Ammon's horn (tissue), 1 donor: ENCODE data around the gene ANAPC7.
"Not testable (repeated sequence)": the region's sequence is repeated elsewhere in the genome, so short reads cannot be mapped to it uniquely, and the experiment has no call there.

ENCODE experiments used
- DNase-seq: peaks from one replicate; pipeline ENCODE4 v3.0.0-alpha.2; 2016; ENCODE audit warnings: low spot score

Gene ANAPC7

DNA sequence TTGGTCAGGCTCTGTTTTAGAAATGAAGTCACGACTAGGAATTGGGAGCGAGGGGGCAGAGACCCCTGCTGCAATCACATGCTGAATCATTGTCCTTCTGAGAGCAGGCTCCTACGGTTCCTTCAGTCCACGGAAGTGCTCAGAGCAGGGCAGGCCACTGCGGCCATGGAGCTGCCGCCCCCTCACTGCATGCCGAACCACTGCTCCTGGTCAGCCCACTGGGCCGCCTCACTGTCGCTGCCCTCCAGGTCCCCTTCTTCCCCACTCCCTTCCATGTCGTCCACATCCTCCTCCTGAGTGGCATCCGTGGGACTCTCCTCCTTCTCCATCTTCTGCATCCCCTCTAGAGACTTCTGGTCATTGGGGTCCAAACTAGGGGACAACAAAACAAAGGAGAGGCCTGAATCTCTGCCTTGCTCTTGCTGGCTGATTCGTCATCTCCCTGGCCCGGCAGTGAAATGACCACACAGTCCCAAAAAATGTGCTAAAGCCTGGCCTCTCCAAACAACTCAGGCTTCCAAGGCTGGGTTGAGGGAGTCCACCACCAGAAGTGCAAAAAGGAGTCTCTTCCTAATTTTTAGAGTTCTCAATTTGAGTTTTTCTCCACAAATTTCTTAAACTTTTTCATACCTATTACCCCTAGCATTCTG, 29.4 kb downstream of the ANAPC7 start:
- DNase-seq, result no peak

DNA sequence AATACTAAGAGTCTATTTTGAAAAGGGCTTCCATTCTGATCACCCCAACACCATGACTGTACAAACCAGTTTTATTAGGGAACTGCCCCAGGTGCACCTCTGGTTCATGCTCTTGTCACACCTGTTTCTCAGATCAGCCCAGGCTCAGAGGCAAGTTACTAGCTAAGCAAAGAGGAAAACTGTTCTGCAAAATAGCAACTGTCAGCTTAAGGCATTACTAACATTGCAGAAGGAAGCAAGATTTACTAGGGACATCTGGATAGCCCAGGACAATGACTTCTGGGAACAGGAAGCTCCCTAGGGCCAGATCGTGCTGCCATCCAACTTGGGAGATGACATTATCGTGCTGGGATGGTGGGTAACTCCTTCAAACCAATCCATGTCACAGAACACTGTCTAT, 30.1 kb downstream of the ANAPC7 start:
- DNase-seq, result no peak

DNA sequence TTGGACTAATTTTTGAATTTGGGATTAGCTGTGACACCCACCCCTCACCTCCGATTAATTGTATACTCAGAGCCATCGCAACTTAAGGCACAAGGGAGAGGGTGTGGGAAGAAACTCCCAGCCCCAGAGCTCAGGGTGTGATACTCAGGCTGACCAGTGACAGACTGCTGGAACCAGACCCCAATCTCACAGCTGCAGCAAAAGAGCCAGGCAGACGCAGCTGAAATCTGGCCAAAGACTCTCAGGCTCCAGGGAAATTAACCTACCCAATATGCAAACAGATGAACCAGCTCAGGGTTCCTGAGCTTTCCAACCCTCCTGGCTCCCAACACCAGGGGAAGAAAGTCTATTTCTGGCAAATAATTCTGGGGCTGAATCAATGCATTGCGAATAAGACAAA, 30.5 kb downstream of the ANAPC7 start:
- no peak for DNase-seq

- DNase-seq, result no peak
Observed at GRCh38 chr12:110372056-110372425, 31.5 kb downstream of the ANAPC7 start.

DNA sequence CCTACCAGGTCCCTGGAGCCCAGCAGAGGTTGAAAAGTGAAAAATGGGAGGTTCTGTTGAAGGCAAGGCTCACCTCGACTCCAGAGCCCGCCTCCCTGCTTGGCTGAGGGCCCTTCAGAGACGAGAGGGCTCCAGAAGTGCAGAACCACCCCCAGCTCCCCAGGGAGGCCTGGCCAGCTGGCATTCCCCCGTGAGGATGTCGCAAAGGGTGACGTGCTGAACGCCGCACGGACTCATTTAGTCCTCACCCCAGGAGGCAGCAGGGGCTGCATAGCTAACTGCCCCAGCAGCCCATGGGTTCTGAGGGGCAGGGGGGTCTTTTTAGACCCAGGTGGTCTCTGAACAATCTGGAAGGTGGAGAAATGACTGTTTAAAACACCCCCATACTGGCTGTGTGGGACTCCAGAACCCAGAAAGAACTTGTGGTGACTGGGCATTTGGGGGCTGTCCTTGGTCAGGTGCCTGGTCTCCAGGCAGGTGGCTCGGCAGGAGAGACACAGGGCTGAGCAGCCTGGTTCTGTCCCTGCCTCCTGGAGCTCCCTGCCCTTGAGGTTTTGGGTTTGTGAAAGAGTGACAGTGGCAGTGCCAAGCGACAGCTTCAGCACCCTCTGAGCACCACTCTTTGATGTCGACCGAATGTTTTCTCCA, 32.0 kb downstream of the ANAPC7 start:
- DNase-seq, result no peak

DNA sequence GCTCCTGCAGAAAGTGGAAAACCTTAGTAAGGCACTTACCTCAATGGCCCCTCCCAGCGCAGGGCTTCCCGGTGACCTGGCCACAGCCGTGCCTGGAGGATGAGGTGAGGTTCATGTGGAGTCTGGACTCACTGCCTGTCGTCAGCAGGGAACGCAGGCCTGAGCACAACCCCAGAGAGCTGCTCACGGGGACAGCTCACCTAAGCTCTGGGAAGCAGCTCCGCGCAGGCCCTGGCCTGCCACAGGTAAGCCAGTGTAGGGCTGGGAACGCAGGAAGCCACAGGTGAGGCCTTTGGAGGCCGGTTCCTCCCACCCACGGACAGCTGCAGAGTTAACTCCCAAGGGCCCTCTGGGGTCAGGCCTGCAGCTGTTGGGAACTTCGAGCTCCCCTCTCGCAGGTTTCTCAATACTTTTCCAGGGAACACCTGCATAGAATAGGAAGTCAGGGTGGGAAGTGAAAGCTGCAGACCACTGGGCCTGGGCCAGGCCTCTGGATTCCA, 32.7 kb downstream of the ANAPC7 start:
- no peak for DNase-seq

DNA sequence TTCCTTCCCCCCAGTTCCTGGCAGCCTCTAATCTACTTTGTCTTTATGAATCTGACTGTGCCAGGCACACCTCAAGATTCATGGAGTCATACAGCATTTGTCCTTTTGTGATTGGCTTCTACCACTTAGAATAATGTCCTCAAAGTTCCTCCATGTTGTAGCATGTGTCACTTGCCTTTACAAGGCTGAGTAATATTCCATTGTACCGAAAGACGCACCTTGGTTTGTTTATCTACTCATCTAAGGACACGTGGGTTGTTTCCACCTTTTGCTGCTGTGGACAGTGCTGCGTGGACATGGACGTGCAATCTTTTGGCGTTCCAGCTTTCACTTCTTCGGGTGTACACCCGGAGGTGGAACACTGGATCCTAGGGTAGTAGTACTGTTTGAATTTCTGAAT, 33.5 kb downstream of the ANAPC7 start:
- DNase-seq, result no peak

DNA sequence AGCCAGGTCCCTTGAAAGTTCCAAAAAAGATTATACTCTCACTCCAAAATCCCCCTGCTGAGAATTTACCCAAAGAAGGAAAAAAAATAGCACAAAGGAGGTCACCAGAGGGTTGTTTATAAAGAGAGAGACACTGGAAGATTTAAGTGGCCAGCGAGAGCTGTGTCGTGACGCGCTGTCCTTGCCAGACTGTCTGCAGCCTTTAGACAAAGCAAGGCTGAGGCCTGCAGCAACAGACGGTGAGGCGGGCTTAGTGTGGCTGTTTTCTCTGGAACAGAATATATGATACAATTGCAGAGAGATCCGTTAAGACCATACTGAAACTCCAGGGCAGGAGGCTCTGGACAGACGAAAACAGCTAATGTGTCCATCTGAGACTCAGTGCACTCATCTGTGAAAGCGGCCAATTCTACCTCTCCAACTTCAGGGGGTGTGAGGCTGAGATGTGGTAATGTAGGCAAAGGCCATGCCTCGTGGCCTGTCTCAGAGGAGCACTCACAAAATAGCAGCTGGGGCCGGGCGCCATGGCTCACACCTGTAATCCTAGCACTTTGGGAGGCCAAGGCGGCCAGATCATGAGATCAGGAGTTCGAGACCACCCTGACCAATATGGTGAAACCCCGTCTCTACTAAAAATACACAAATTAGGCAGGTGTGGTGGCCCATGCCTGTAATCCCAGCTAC, 36.2 kb downstream of the ANAPC7 start:
- DNase-seq, result no peak

GRCh38 chr12:110366321-110367142, 37.0 kb downstream of the ANAPC7 start:
- DNase-seq, result no peak

DNA sequence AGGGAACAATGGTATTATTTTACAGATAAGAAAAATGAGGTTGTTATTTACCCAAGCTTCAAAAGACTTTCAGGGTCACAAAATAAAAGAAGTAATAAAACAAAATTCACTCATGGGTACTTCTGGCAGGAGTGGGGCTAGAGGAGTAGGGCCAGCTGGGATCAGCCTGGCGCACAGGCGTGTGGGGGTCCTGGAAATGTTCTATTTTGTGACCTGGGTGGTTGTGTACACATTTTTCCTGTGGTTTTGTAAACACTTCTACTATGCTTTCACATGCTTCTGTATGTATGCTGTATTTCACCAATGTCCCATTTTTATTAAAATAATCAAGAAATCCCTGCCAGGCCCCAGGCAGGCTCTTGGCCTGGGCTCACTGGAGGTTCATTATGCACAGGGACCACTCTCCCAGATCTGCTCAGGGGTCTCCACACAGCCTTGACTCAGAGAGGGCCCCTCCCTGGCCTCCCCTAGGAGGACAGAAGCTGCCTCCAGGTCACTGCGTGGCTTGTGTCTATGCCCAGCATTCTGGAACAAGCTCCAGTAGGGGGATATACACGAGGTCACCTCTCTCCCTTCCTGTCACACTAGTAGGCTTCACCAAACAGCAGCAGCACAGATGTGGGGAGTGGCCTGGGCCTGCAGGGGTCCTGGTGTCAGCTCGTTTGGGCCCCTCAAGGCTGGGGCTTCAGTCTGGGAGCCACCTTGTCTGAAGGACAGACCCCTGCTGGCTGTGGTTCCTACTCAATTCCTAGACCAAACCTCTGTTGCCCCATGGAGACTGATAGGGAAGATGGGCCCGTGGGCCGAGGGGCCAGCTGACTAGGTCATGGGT, 37.8 kb downstream of the ANAPC7 start:
- DNase-seq, result no peak

- DNase-seq, result no peak
Observed at GRCh38 chr12:110361216-110361615, 42.3 kb downstream of the ANAPC7 start.

DNA sequence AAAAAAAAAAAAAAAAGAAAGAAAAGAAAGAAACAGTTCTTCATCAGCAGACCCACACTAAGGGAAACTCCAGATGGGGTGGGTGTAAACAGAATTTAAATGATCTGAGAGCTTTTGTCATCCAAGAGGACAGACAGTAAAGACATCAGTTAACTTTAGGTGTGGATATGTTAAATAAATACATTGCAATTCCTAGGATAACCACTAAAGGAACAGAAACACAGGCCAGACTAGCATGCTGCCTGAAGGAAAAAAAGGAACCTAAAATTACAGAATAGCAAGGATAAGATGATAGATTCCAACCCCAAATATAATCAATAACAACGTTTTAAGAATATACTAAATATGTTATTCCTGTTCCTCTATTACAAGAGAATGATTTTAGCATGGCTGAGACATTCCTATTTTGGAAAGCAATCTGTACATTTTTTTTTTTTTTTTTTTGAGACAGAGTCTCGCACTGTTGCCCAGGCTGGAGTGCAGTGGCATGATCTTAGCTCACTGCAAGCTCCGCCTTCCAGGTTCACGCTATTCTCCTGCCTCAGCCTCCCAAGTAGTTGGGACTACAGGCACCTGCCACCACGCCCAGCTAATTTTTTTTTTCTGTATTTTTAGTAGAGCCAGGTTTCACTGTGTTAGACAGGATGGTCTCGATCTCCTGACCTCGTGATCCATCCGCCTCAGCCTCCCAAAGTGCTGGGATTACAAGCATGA, 45.0 kb downstream of the ANAPC7 start:
- DNase-seq, result not testable (repeated sequence)

DNA sequence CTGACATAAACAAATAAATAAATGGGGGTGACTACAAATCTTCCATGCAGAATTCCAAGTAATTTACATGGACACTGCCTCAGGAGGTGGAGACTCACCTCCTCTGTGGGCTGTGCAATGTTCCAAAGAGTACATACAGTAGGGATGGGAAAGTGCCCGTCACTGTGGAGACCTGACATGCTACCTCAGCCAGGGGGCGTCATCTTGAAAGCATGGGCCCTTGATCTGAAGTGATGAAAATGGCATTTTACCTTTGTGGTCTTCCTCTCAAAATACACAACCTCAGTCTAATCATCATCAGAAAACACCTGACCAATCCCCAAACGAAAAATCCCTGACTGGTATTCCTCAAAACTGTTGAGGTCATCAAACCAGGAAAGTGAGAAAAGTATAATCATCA, 48.4 kb downstream of the ANAPC7 start:
- no peak for DNase-seq

DNA sequence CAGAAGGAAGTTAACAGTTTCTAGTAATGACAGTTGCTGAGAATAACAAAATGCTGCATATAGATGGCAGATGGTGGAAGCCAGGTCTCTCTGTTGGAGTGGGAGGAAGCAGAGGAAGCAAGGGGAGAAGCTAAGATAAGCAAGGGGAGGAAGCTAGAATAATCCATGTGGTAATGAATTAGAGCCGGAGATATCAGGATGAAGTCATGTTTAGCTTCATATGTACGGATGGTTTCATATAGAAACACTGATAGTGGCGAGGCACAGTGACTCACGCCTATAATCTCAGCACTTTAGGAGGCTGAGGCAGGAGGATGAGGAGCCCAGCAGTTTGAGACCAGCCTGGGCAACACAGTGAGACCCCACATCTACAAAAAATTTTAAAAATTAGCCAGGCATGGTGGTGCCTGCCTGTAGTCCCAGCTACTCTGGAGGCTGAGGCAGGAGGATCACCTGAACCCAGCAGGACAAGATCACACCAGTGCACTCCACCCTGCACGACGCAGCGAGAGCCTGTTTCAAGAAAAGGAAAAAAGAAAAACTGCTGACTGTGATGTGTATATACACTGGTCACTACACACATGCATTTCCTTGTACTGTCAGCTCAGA, 49.2 kb downstream of the ANAPC7 start:
- DNase-seq, result peak; percentile 41

- no peak for DNase-seq
Observed at GRCh38 chr12:110353211-110353965, 50.1 kb downstream of the ANAPC7 start.

DNA sequence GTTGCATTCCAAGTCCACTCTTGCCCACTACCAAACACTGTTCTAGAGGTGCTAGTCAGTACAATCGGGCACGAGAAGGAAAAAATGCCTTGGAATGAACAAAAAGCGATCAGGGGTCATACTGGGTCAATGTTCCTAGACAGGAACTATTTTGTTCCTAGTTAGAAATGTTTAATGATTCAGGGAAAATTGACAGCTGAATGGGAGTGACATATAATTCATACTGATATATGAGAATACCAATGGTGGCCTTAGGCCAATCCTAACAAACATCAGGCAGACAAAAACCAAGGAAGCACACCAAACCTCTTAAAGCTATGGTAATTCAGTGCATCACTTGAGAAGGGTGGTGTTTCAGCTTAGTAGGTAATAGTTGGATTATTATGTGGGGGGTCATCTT, 51.1 kb downstream of the ANAPC7 start:
- no peak for DNase-seq

GRCh38 chr12:110351119-110351518, 52.4 kb downstream of the ANAPC7 start:
- no peak for DNase-seq

DNA sequence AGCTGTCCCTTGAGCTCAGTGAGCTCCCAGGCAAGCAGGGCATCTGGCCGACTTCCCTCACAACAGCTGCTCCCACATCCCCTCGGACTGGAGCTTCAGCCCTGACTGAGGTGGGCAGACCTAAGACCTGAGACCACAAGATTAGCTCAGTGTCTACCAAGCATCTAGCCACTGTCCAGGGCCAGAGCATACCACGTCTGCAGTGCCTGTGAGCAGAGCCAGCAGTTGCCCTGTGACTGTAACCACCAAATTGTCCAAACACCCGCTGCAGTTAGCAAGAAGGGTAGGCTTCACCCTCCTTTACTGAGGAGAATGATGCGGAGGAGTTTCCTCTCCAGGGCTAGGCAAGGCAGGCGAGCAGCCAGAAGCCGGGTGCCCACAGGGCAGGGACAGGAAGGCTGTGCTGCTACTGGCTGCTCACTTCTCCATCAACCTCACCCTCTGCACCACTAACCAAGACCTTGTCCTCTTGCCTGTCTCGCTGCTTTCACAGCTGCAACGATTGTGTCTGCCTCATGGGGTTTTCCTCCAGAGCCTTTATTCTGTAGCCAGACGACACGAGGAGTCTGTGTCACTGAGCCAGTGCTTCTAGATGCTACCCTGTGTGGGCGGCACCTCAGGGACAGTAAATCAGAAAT, 53.9 kb downstream of the ANAPC7 start:
- peak; percentile 32 for DNase-seq

- DNase-seq, result no peak
Observed at GRCh38 chr12:110349096-110349495, 54.4 kb downstream of the ANAPC7 start.
